K562 (cell line): ENCODE measurements around the gene PHF12. TPM values are rescaled to one million over a fixed set of nuclear protein-coding genes. Genes with fewer than 3 reads are reported as not detected.

ENCODE experiments used
- ATAC-seq: fragments of 200-7000 bp; cut with Tn5 transposase; 3 replicates; pipeline ENCODE4 v1.9.1; 2020; ENCODE audit warnings: moderate library complexity
- BruUV-seq: library from RNA; stranded (reverse); fragments of 400-500 nt; replicated peaks from 2 replicates; lab custom pipeline; 2021; lab: Mats Ljungman, UMichigan
- CTCF ChIA-PET: fragments of 300-600 bp; formaldehyde crosslinking; extraction: SDS; loops from one replicate; lab custom pipeline; 2021; ENCODE audit warnings: low intra/inter-chr PET ratio; lab: Yijun Ruan, JAX
- POLR2A ChIA-PET: fragments of 300-600, 350-650 bp; sonication (Branson Sonifier 250); formaldehyde crosslinking; extraction: SDS; loops from one replicate; lab custom pipeline; 2021; ENCODE audit warnings: antibody characterized with exemption, inconsistent platforms; lab: Yijun Ruan, JAX
- DNase-seq, 4 experiments: peaks; one replicate each; pipeline versions ENCODE4 v3.0.0 to v3.0.0-alpha.2; 2011 to 2018; ENCODE audit warnings: low spot score in 3 of 4, mixed read lengths in 3 of 4; ENCODE audit errors: extremely low read depth in 1 of 4
- FAIRE-seq: peaks from 2 replicates; lab custom pipeline; 2011; peaks lifted over from hg19 to GRCh38; lab: Jason Lieb, UNC
- H2AFZ ChIP-seq: 2 replicates; pipeline ENCODE4 v1.6.0; 2011; ENCODE audit warnings: low read depth, low read length, control low read depth, inconsistent platforms
- H3K27ac ChIP-seq: fragments of 200-600 bp; 3 replicates; pipeline ENCODE4 v1.8.0; 2011; ENCODE audit warnings: low read depth, mild to moderate bottlenecking, control low read depth, inconsistent platforms, low read length, moderate library complexity, mixed read lengths; ENCODE audit errors: extremely low read depth
- H3K27me3 ChIP-seq, 2 experiments: fragments of 300-600 bp in 1 of 2; 2 replicates in 1 of 2; 3 replicates in 1 of 2; pipeline versions ENCODE4 v1.6.0 to v1.8.0; 2011; ENCODE audit warnings: inconsistent platforms in 2 of 2, low read length in 2 of 2, mild to moderate bottlenecking in 1 of 2, mixed read lengths in 1 of 2, moderate library complexity in 1 of 2; ENCODE audit not compliant: control insufficient read depth in 2 of 2, insufficient read depth in 2 of 2
- H3K36me3 ChIP-seq: fragments of 300-600 bp; 3 replicates; pipeline ENCODE4 v1.8.0; 2011; ENCODE audit warnings: mild to moderate bottlenecking, low read length, inconsistent platforms; ENCODE audit not compliant: control insufficient read depth, insufficient read depth
- H3K4me1 ChIP-seq, 2 experiments: fragments of 200-600 bp in 1 of 2; replicated peaks in 1 of 2; 2 replicates in 1 of 2; 3 replicates in 1 of 2; pipeline versions ENCODE4 v1.5.1 to v1.8.0; 2011; ENCODE audit warnings: inconsistent platforms in 2 of 2, low read length in 2 of 2, mild to moderate bottlenecking in 1 of 2, mixed read lengths in 1 of 2, moderate library complexity in 1 of 2; ENCODE audit not compliant: control insufficient read depth in 2 of 2, insufficient read depth in 2 of 2
- H3K4me2 ChIP-seq: 2 replicates; pipeline ENCODE4 v1.6.1; 2011; ENCODE audit warnings: low read length, control low read depth, inconsistent platforms, mixed read lengths; ENCODE audit not compliant: insufficient read depth
- H3K4me3 ChIP-seq: fragments of 200-600 bp; sonication (generic), shearing (Covaris generic); 2 replicates; pipeline ENCODE4 v1.5.1; 2016; ENCODE audit warnings: control low read depth, inconsistent platforms
- H3K79me2 ChIP-seq: fragments of 200-600 bp; 3 replicates; pipeline ENCODE4 v1.8.0; 2011; ENCODE audit warnings: low read length, inconsistent platforms; ENCODE audit not compliant: control insufficient read depth, insufficient read depth
- H3K9ac ChIP-seq, 2 experiments: 2 replicates each; pipeline versions ENCODE4 v1.6.0 to v1.6.1; 2011; ENCODE audit warnings: low read depth in 2 of 2, low read length in 2 of 2, control low read depth in 1 of 2, inconsistent platforms in 1 of 2, mild to moderate bottlenecking in 1 of 2, mixed read lengths in 1 of 2; ENCODE audit not compliant: insufficient read depth in 1 of 2
- H3K9me1 ChIP-seq: one replicate; pipeline ENCODE4 v1.6.0; 2011; ENCODE audit warnings: inconsistent platforms, mild to moderate bottlenecking, low read length, moderate library complexity; ENCODE audit not compliant: control insufficient read depth, insufficient read depth
- H3K9me3 ChIP-seq: replicated peaks from 2 replicates; pipeline ENCODE4 v1.5.1; 2011; ENCODE audit warnings: low read depth, low read length, inconsistent platforms; ENCODE audit not compliant: control insufficient read depth, insufficient read depth
- H4K20me1 ChIP-seq: replicated peaks from 2 replicates; pipeline ENCODE4 v1.6.1; 2011; ENCODE audit warnings: low read length, inconsistent platforms, mixed read lengths; ENCODE audit not compliant: control insufficient read depth, insufficient read depth
- E2F1 ChIP-seq: sonication (generic); formaldehyde crosslinking; IDR thresholded peaks from 2 replicates; pipeline ENCODE4 v1.8.1; 2023; ENCODE audit warnings: mild to moderate bottlenecking, missing genetic modification reagents, moderate library complexity
- ETS2 ChIP-seq: IDR thresholded peaks from 2 replicates; pipeline ENCODE4 v1.6.1; 2016; ENCODE audit warnings: borderline replicate concordance, missing genetic modification characterization, mild to moderate bottlenecking, moderate library complexity, missing compliant biosample characterization; ENCODE audit not compliant: poor library complexity, severe bottlenecking
- PKNOX1 ChIP-seq: fragments of 450-650 bp; IDR thresholded peaks from 2 replicates; pipeline ENCODE4 v1.6.1; 2016
- RBM17 ChIP-seq: fragments of 200-400 bp; formaldehyde crosslinking; IDR thresholded peaks from 2 replicates; pipeline ENCODE4 v1.6.1; 2017; ENCODE audit warnings: low read depth, mild to moderate bottlenecking, low read length, borderline replicate concordance
- TEAD1 ChIP-seq, 2 experiments: fragments of 450-650 bp in 1 of 2; sonication (generic) in 1 of 2; formaldehyde crosslinking; IDR thresholded peaks; 2 replicates each; pipeline versions ENCODE4 v1.4.0 to v1.8.0; 2020 to 2022; ENCODE audit warnings: mild to moderate bottlenecking in 2 of 2, missing genetic modification reagents in 1 of 2
- ZNF280B ChIP-seq: fragments of 250-450 bp; sonication (Bioruptor Pico); IDR thresholded peaks from 2 replicates; pipeline ENCODE4 v1.5.1; 2021; ENCODE audit warnings: mild to moderate bottlenecking
- ZNF384 ChIP-seq: IDR thresholded peaks from 2 replicates; pipeline ENCODE4 v1.6.1; 2012; ENCODE audit warnings: low read depth, low read length, improper control_type of control experiment
- ZNF395 ChIP-seq: fragments of 200-800 bp; sonication (Bioruptor generic); IDR thresholded peaks from 2 replicates; pipeline ENCODE4 v1.6.1; 2017; ENCODE audit warnings: missing genetic modification characterization, missing compliant biosample characterization
- WGBS: fragments of 100-300 bp; shearing (Covaris generic); methylation state at CpG from one replicate; pipeline ENCODE4 v1.1.6; 2016; ENCODE audit warnings: low coverage, mixed read lengths; ENCODE audit not compliant: insufficient coverage; ENCODE audit errors: missing lambda C conversion rate; 5-methylcytosine and 5-hydroxymethylcytosine counted together
- in situ Hi-C: fragments of 300-500 bp; cut with MboI; formaldehyde crosslinking; loops from 4 replicates; pipeline ENCODE4 v1.15.0; 2018; ENCODE audit warnings: inconsistent platforms, mixed read lengths
- intact Hi-C: fragments of 100-400 bp; cut with micrococcal nuclease; formaldehyde crosslinking; loops from 2 replicates; pipeline ENCODE4 v1.14.2; 2022
- polyA plus RNA-seq, 8 experiments: library from polyadenylated mRNA; depleted of rRNA in 4 of 8; stranded (reverse) in 5 of 8; unstranded in 3 of 8; fragments of >200 nt; fragmentation: Nextera tagmentation in 2 of 8; fragmentation: Illumina TruSeq in 1 of 8; extraction: Ambion mirVana in 2 of 8; extraction: Trizol in 1 of 8; gene quantifications; 2 replicates each; pipeline versions ENCODE4 v1.2.1 to v1.2.3, GENCODE V29; 2011 to 2014; ENCODE audit warnings: inconsistent platforms in 1 of 8, missing spikeins in 1 of 8
- total RNA-seq, 7 experiments: library from RNA; depleted of rRNA in 6 of 7; stranded (reverse); fragments of >200 nt in 6 of 7; fragmentation: Illumina TruSeq in 2 of 7; extraction: Trizol in 2 of 7; gene quantifications; 2 replicates each; pipeline versions ENCODE4 v1.2.1 to v1.2.3, GENCODE V29; 2011 to 2021; ENCODE audit warnings: low replicate concordance in 1 of 7
- TF ChIP-seq, protein P1 (sequence below): fragments of 450-650 bp; formaldehyde crosslinking; IDR thresholded peaks from 2 replicates; pipeline ENCODE4 v1.4.0; 2020; ENCODE audit warnings: mild to moderate bottlenecking, moderate library complexity

PHF12 gene
- total and polyA plus RNA-seq, 9 of the 15 experiments (the other 6 are each of a cell fraction or from before 2014, with no cell fraction given), result 0.82 to 31.3 (median 13.5) TPM

- ATAC-seq, result no peak
- ChIA-PET POLR2A (interaction anchor here (0.8 to 1.1 kb wide), 2 partner anchors 20 to 112 kb away, joined by 3 to 4 read pairs; no protein-coding TSS in a partner anchor), CTCF (no interaction called here)
- FAIRE-seq, result no peak
- no peaks in the 10 kb centered on the region for H3K36me3 ChIP-seq
- 0% methylated on average over 8 of the region's 8 CpGs for WGBS
- peaks cover 29% of the 10 kb centered on the region for H4K20me1 ChIP-seq
- no peak overlapping the region for H3K9ac ChIP-seq
- H3K9me3 ChIP-seq, result no peaks in the 10 kb centered on the region
- H3K27me3 ChIP-seq, result peaks cover 8 to 47% of the 10 kb centered on the region in 2 experiments; a peak in 4 of 5 replicates
- no peak overlapping the region for H3K4me3 ChIP-seq
- intact Hi-C loops (no loop called here), in situ Hi-C loops (no loop called here)
- no peak overlapping the region for H2AFZ ChIP-seq
- H3K79me2 ChIP-seq, result no peaks in the 10 kb centered on the region
- H3K4me2 ChIP-seq, result no peak overlapping the region
- H3K9me1 ChIP-seq, result peaks cover 5% of the 10 kb centered on the region
- BruUV-seq, result no TSS peak
- no peak for DNase-seq
- no peak overlapping the region for H3K27ac ChIP-seq
- peaks cover 0 to 3% of the 10 kb centered on the region in 2 experiments; a peak in 4 of 5 replicates for H3K4me1 ChIP-seq
- TF ChIP-seq PKNOX1, result no peak
- TF ChIP-seq ZNF384, result no peak
- no peak for TF ChIP-seq TEAD1 (CRISPR knock-in tag; IDR thresholded peaks at IDR 0.05)
- no peak for TF ChIP-seq E2F1 (CRISPR knock-in tag)
- TF ChIP-seq ZNF395, result no peak
- no peak for TF ChIP-seq RBM17
- TF ChIP-seq, protein P1, sequence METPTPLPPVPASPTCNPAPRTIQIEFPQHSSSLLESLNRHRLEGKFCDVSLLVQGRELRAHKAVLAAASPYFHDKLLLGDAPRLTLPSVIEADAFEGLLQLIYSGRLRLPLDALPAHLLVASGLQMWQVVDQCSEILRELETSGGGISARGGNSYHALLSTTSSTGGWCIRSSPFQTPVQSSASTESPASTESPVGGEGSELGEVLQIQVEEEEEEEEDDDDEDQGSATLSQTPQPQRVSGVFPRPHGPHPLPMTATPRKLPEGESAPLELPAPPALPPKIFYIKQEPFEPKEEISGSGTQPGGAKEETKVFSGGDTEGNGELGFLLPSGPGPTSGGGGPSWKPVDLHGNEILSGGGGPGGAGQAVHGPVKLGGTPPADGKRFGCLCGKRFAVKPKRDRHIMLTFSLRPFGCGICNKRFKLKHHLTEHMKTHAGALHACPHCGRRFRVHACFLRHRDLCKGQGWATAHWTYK (CRISPR knock-in tag), result no peak
- TF ChIP-seq ETS2, result no peak
- no peak for TF ChIP-seq ZNF280B
These were observed 26.5 kb upstream of the PHF12 start for GRCh38 chr17:28977659-28978355.
